OCI-LY1 (cell line): ENCODE results near the gene MCU.

Experiments
- H2AFZ ChIP-seq: fragments of 200-600 bp; sonication (generic), shearing (Covaris generic); 2 replicates; pipeline ENCODE4 v1.6.0; 2014; ENCODE audit warnings: antibody characterized with exemption, mild to moderate bottlenecking, low read length
- H3F3A ChIP-seq: fragments of 200-600 bp; sonication (generic), shearing (Covaris generic); 2 replicates; pipeline ENCODE4 v1.6.0; 2014; ENCODE audit warnings: mild to moderate bottlenecking, antibody characterized with exemption, low read length, moderate library complexity; ENCODE audit not compliant: insufficient read depth
- H3K27ac ChIP-seq: fragments of 200-600 bp; sonication (generic); 2 replicates; pipeline ENCODE4 v1.5.1; 2014; ENCODE audit warnings: low read length, mixed run types, mild to moderate bottlenecking, low read depth; ENCODE audit not compliant: poor library complexity, severe bottlenecking
- H3K27me3 ChIP-seq: fragments of 200-600 bp; sonication (generic); 2 replicates; pipeline ENCODE4 v1.6.0; 2014; ENCODE audit warnings: antibody characterized with exemption, mild to moderate bottlenecking, low read length, moderate library complexity; ENCODE audit not compliant: insufficient read depth
- H3K36me3 ChIP-seq: fragments of 200-600 bp; sonication (generic); 2 replicates; pipeline ENCODE4 v1.6.1; 2014; ENCODE audit warnings: mild to moderate bottlenecking, antibody characterized with exemption, low read length, moderate library complexity, mixed read lengths; ENCODE audit not compliant: insufficient read depth
- H3K4me1 ChIP-seq: fragments of 200-600 bp; sonication (generic); 2 replicates; pipeline ENCODE4 v1.5.1; 2014; ENCODE audit warnings: mild to moderate bottlenecking, low read length, moderate library complexity; ENCODE audit not compliant: insufficient read depth, severe bottlenecking
- H3K4me2 ChIP-seq: fragments of 200-600 bp; sonication (generic), shearing (Covaris generic); 2 replicates; pipeline ENCODE4 v1.6.1; 2014; ENCODE audit warnings: low read length
- H3K4me3 ChIP-seq: fragments of 200-600 bp; sonication (generic); 2 replicates; pipeline ENCODE4 v1.5.1; 2014; ENCODE audit warnings: low read length, low read depth, mild to moderate bottlenecking, mixed read lengths; ENCODE audit not compliant: poor library complexity, severe bottlenecking
- H3K79me2 ChIP-seq: fragments of 200-600 bp; shearing (Covaris generic); 2 replicates; pipeline ENCODE4 v1.6.1; 2016; ENCODE audit warnings: mixed run types, low read length, mixed read lengths; ENCODE audit not compliant: insufficient read depth
- H3K9ac ChIP-seq: fragments of 200-600 bp; sonication (generic), shearing (Covaris generic); 2 replicates; pipeline ENCODE4 v1.6.1; 2014; ENCODE audit warnings: mild to moderate bottlenecking, low read length, mixed read lengths
- H3K9me2 ChIP-seq: fragments of 200-600 bp; sonication (generic), shearing (Covaris generic); 2 replicates; pipeline ENCODE4 v1.6.1; 2014; ENCODE audit warnings: low read depth, mild to moderate bottlenecking, low read length, mixed read lengths
- H3K9me3 ChIP-seq: fragments of 200-600 bp; shearing (Covaris generic); 2 replicates; pipeline ENCODE4 v1.6.1; 2014; ENCODE audit warnings: low read length, mixed read lengths
- H4K20me1 ChIP-seq: fragments of 200-600 bp; sonication (generic), shearing (Covaris generic); 2 replicates; pipeline ENCODE4 v1.6.0; 2016; ENCODE audit warnings: mild to moderate bottlenecking, low read length; ENCODE audit not compliant: insufficient read depth
- EZH2 ChIP-seq: fragments of 200-600 bp; sonication (generic), shearing (Covaris generic); IDR thresholded peaks from 2 replicates; pipeline ENCODE4 v1.8.0; 2017; ENCODE audit warnings: borderline replicate concordance, mixed run types, mild to moderate bottlenecking, antibody characterized with exemption, low read length, moderate library complexity, mixed read lengths
- TF ChIP-seq, protein P1 (sequence below): fragments of 200-600 bp; sonication (generic), shearing (Covaris generic); IDR thresholded peaks from 2 replicates; pipeline ENCODE4 v1.5.1; 2017; ENCODE audit warnings: mild to moderate bottlenecking, antibody characterized with exemption, low read length, moderate library complexity, mixed read lengths

MCU gene

DNA sequence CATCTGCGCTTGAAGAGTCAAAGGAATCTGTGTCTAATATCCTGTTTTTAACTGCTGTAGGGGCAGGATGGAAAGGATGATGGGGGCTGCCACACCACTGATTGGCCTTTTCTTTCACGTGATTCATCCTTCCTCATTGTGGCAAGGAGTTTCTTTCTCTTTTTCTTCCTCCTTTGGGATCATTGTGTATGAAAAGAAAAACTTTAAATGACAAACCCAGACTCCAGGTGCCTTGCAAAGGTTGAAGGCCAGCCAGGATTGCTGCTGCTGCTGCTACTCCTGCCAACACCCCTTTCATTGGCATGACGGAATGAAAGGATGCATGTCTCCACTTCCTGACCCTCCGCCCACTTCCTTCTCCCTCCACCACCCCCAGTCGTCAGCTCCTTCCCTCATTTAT lies 195.1 kb downstream of the MCU start:
- Histone ChIP-seq H3K4me2 (no peak overlapping the region), H3K36me3 (peaks cover 19% of the 10 kb centered on the region; the same call in 1 of the 2 replicates), H2AFZ (no peak overlapping the region), H3K4me3 (no peak overlapping the region), H3K79me2 (no peaks in the 10 kb centered on the region), H3K27ac (no peak overlapping the region), H3K27me3 (no peaks in the 10 kb centered on the region), H3K9me2 (no peaks in the 10 kb centered on the region), H4K20me1 (no peaks in the 10 kb centered on the region), H3K4me1 (no peaks in the 10 kb centered on the region), H3K9ac (no peak overlapping the region), H3K9me3 (no peaks in the 10 kb centered on the region), H3F3A (no peaks in the 10 kb centered on the region)
- TF ChIP-seq EZH2 = no peak
- TF ChIP-seq, protein P1, sequence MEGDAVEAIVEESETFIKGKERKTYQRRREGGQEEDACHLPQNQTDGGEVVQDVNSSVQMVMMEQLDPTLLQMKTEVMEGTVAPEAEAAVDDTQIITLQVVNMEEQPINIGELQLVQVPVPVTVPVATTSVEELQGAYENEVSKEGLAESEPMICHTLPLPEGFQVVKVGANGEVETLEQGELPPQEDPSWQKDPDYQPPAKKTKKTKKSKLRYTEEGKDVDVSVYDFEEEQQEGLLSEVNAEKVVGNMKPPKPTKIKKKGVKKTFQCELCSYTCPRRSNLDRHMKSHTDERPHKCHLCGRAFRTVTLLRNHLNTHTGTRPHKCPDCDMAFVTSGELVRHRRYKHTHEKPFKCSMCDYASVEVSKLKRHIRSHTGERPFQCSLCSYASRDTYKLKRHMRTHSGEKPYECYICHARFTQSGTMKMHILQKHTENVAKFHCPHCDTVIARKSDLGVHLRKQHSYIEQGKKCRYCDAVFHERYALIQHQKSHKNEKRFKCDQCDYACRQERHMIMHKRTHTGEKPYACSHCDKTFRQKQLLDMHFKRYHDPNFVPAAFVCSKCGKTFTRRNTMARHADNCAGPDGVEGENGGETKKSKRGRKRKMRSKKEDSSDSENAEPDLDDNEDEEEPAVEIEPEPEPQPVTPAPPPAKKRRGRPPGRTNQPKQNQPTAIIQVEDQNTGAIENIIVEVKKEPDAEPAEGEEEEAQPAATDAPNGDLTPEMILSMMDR = no peak

DNA sequence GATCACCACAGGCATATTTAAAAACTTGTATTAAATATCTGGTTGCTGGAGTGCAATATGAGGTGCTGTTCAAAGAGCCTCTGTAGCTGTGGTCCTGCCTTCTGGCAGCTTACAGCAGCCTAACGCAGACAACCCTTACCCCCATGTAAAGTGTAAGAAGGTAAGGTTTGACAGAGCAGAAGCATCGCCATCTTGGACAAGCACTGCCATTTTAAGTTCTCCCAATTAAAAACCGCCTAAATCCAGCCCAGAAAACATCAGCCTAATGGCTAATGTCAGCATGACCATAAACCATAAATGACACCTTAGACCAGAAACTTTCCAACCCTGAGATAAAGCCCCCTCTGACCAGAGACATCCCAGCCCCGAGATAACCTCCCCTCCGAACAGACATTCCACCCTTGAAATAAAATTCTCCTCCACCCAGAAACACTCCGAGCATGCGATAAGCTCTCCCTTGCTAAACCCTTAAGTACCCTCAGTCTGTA lies 196.3 kb downstream of the MCU start:
- Histone ChIP-seq H3K79me2 (no peaks in the 10 kb centered on the region), H3K4me2 (no peak overlapping the region), H3K9me3 (no peaks in the 10 kb centered on the region), H3K27ac (no peak overlapping the region), H3K4me3 (no peak overlapping the region), H3K9ac (no peak overlapping the region), H3K36me3 (peaks cover 19% of the 10 kb centered on the region; the same call in 1 of the 2 replicates), H3K27me3 (no peaks in the 10 kb centered on the region), H3K4me1 (no peaks in the 10 kb centered on the region), H2AFZ (no peak overlapping the region), H3K9me2 (no peaks in the 10 kb centered on the region), H3F3A (no peaks in the 10 kb centered on the region), H4K20me1 (no peaks in the 10 kb centered on the region)
- TF ChIP-seq, protein P1 = no peak
- TF ChIP-seq EZH2 = no peak

DNA sequence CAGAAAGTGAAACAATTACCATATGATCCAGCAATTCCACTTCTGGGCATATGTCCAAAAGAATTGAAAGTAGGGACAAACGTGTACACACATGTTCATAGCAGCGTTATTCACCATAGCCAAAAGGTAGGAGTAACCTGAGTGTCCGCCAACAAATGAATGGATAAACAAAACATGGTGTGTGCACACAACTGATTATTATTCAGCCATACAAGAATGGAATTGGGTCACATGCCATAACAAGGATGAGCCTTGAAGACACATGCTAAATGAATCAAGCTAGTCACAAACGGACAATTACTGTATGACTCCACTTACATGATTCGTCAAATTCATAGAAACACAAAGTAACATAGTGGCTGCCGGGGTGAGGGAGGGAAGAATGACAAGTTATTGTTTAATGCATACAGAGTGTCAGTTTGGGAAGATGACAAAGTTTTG lies 197.5 kb downstream of the MCU start:
- Histone ChIP-seq H3K36me3 (peaks cover 19% of the 10 kb centered on the region; the same call in 1 of the 2 replicates), H3K27me3 (no peaks in the 10 kb centered on the region), H4K20me1 (no peaks in the 10 kb centered on the region), H3K4me1 (no peaks in the 10 kb centered on the region), H3K9ac (no peak overlapping the region), H3F3A (no peaks in the 10 kb centered on the region), H3K9me3 (no peaks in the 10 kb centered on the region), H3K27ac (no peak overlapping the region), H3K79me2 (no peaks in the 10 kb centered on the region), H3K4me2 (no peak overlapping the region), H3K4me3 (no peak overlapping the region), H3K9me2 (no peaks in the 10 kb centered on the region), H2AFZ (no peak overlapping the region)
- no peak for TF ChIP-seq EZH2
- TF ChIP-seq, protein P1 = no peak
